B cell (primary cell): ENCODE measurements around the gene TMTC4. TPM values are rescaled to one million over a fixed set of nuclear protein-coding genes. Genes with fewer than 3 reads are reported as not detected.

ENCODE experiments used
- ATAC-seq: fragments of 200-7000 bp; cut with Tn5 transposase; one replicate; pipeline ENCODE4 v1.10.0; 2021; ENCODE audit warnings: low read depth, mild to moderate bottlenecking, moderate number of reproducible peaks, moderate library complexity
- CTCF ChIA-PET: fragments of 350-600 bp; sonication (Branson Sonifier 250); formaldehyde crosslinking; loops from one replicate; lab custom pipeline; 2021; ENCODE audit warnings: antibody characterized with exemption, inconsistent platforms; lab: Charles Lee
- POLR2A ChIA-PET: fragments of 350-600 bp; sonication (Branson Sonifier 250); formaldehyde crosslinking; loops from one replicate; lab custom pipeline; 2021; ENCODE audit warnings: antibody characterized with exemption; lab: Charles Lee
- DNase-seq: peaks from one replicate; pipeline ENCODE4 v3.0.0; 2013
- H2AFZ ChIP-seq: 2 replicates; pipeline ENCODE4 v1.6.1; 2012; ENCODE audit warnings: mild to moderate bottlenecking, low read depth, low read length; ENCODE audit not compliant: insufficient read depth, poor library complexity, severe bottlenecking
- H3K27ac ChIP-seq, 2 donors: 1 replicate in 1 of 2; 2 replicates in 1 of 2; pipeline ENCODE4 v1.5.1; 2012 to 2013; ENCODE audit warnings: low read length in 2 of 2, mild to moderate bottlenecking in 2 of 2, moderate library complexity in 1 of 2
- H3K27me3 ChIP-seq, 4 experiments: fragments of 200-600 bp in 1 of 4; sonication (generic) in 1 of 4; replicated peaks in 1 of 4; 1 replicate in 2 of 4; 2 replicates in 2 of 4; pipeline versions ENCODE4 v1.6.1 to v1.7.0; 2013 to 2016; ENCODE audit warnings: low read length in 3 of 4, mild to moderate bottlenecking in 2 of 4, mixed read lengths in 1 of 4, moderate library complexity in 1 of 4; ENCODE audit not compliant: insufficient read depth in 4 of 4, control insufficient read depth in 3 of 4; ENCODE audit errors: control extremely low read depth in 1 of 4
- H3K36me3 ChIP-seq, 2 experiments: replicated peaks in 1 of 2; 1 replicate in 1 of 2; 2 replicates in 1 of 2; pipeline versions ENCODE4 v1.6.1 to v1.7.1; 2013; ENCODE audit warnings: low read length in 1 of 2; ENCODE audit not compliant: insufficient read depth in 2 of 2, control insufficient read depth in 1 of 2; ENCODE audit errors: control extremely low read depth in 1 of 2, extremely low read depth in 1 of 2
- H3K4me1 ChIP-seq, 2 donors: fragments of 200-600 bp in 1 of 2; sonication (generic) in 1 of 2; 1 replicate in 1 of 2; 2 replicates in 1 of 2; pipeline versions ENCODE4 v1.5.1 to v1.6.1; 2013 to 2017; ENCODE audit warnings: low read length in 2 of 2; ENCODE audit not compliant: control insufficient read depth in 2 of 2, insufficient read depth in 2 of 2
- H3K4me2 ChIP-seq: replicated peaks from 2 replicates; pipeline ENCODE3; 2012; ENCODE audit warnings: mild to moderate bottlenecking, low read depth, low read length; ENCODE audit not compliant: poor library complexity, severe bottlenecking
- H3K4me3 ChIP-seq, 5 experiments: fragments of 200-600 bp in 1 of 5; sonication (generic) in 1 of 5; 1 replicate in 3 of 5; 2 replicates in 2 of 5; pipeline versions ENCODE4 v1.5.1 to v1.7.0; 2011 to 2016; ENCODE audit warnings: low read length in 4 of 5, mild to moderate bottlenecking in 4 of 5, low read depth in 2 of 5, control low read depth in 1 of 5, moderate library complexity in 1 of 5; ENCODE audit not compliant: insufficient read depth in 1 of 5; ENCODE audit errors: control extremely low read depth in 1 of 5, extremely low read depth in 1 of 5
- H3K79me2 ChIP-seq: fragments of 200-600 bp; sonication (generic); one replicate; pipeline ENCODE4 v1.6.0; 2016; ENCODE audit warnings: low read length; ENCODE audit not compliant: control insufficient read depth, insufficient read depth
- H3K9ac ChIP-seq: fragments of 200-600 bp; sonication (generic); 2 replicates; pipeline ENCODE4 v1.6.1; 2017; ENCODE audit warnings: mild to moderate bottlenecking, low read length, moderate library complexity
- H3K9me3 ChIP-seq, 3 donors: one replicate each; pipeline versions ENCODE4 v1.6.1 to v1.7.1; 2013; ENCODE audit warnings: low read length in 2 of 3; ENCODE audit not compliant: control insufficient read depth in 2 of 3, insufficient read depth in 1 of 3; ENCODE audit errors: control extremely low read depth in 1 of 3
- H4K20me1 ChIP-seq: 2 replicates; pipeline ENCODE4 v1.6.0; 2012; ENCODE audit warnings: mild to moderate bottlenecking, low read length; ENCODE audit not compliant: insufficient read depth, control insufficient read depth, poor library complexity, severe bottlenecking
- H3K27ac Mint-ChIP-seq: one replicate; pipeline ENCODE4 v1.8.0; 2021; ENCODE audit warnings: mixed read lengths
- H3K27me3 Mint-ChIP-seq: one replicate; pipeline ENCODE4 v1.8.0; 2021; ENCODE audit warnings: mixed read lengths
- H3K4me1 Mint-ChIP-seq: one replicate; pipeline ENCODE4 v1.8.0; 2021; ENCODE audit warnings: mixed read lengths
- H3K4me3 Mint-ChIP-seq: one replicate; pipeline ENCODE4 v1.8.0; 2021; ENCODE audit warnings: mixed read lengths
- H3K9me3 Mint-ChIP-seq: one replicate; pipeline ENCODE4 v1.8.0; 2022; ENCODE audit warnings: mixed read lengths; ENCODE audit not compliant: insufficient read depth
- CTCF ChIP-seq: fragments of 200-600 bp; IDR thresholded peaks from one replicate; pipeline ENCODE4 v1.8.0; 2022; ENCODE audit warnings: antibody characterized with exemption, mild to moderate bottlenecking
- EZH2 ChIP-seq: IDR thresholded peaks from 2 replicates; pipeline ENCODE4 v1.6.1; 2012; ENCODE audit warnings: borderline replicate concordance, low read depth, mild to moderate bottlenecking, moderate library complexity, low read length; ENCODE audit not compliant: insufficient read depth, poor library complexity, severe bottlenecking
- WGBS: methylation state at CpG from one replicate; pipeline ENCODE4 v1.1.5; 2013; ENCODE audit warnings: missing lambda C conversion rate; ENCODE audit not compliant: insufficient coverage; 5-methylcytosine and 5-hydroxymethylcytosine counted together
- intact Hi-C: fragments of 100-400 bp; cut with micrococcal nuclease; formaldehyde crosslinking; loops from one replicate; pipeline ENCODE4 v1.10.0; 2022
- polyA plus RNA-seq: library from polyadenylated mRNA; depleted of rRNA; stranded (reverse); fragments of >200 nt; gene quantifications from 2 replicates; pipeline ENCODE4 v1.2.3, GENCODE V29; 2012
- total RNA-seq, 2 donors: library from RNA; stranded (reverse); fragments of 120-200 nt in 1 of 2; gene quantifications; 1 replicate in 1 of 2; 2 replicates in 1 of 2; pipeline versions ENCODE4 v1.2.3 to v1.2.4, GENCODE V29; 2013 to 2022

TMTC4 gene
- total and polyA plus RNA-seq, 2 donors (not counting 1 experiment from before 2014, with no cell fraction given) = 7.9 to 17.8 TPM

- Histone ChIP-seq H2AFZ (no peak overlapping the region), H3K4me2 (no peak overlapping the region), H3K36me3 (peaks cover 0 to 3% of the 10 kb centered on the region in 2 experiments), H3K4me1 (no peaks in the 10 kb centered on the region), H3K9ac (no peak overlapping the region), H3K27ac (no peak overlapping the region), H3K79me2 (no peaks in the 10 kb centered on the region), H3K9me3 (no peaks in the 10 kb centered on the region), H3K27me3 (no peaks in the 10 kb centered on the region), H3K4me3 (no peak overlapping the region), H4K20me1 (no peaks in the 10 kb centered on the region)
- H3K9me3 Mint-ChIP-seq = no peaks in the 10 kb centered on the region
- POLR2A ChIA-PET = no interaction called here
- no peak overlapping the region for H3K27ac Mint-ChIP-seq
- intact Hi-C loops = no loop called here
- H3K27me3 Mint-ChIP-seq = no peaks in the 10 kb centered on the region
- TF ChIP-seq EZH2 (no peak), CTCF (no peak)
- WGBS = 100% methylated on average over 2 of the region's 4 CpGs
- no peaks in the 10 kb centered on the region for H3K4me1 Mint-ChIP-seq
- CTCF ChIA-PET = no interaction called here
- DNase-seq (no peak), ATAC-seq (no peak)
- no peak overlapping the region for H3K4me3 Mint-ChIP-seq
Observed at GRCh38 chr13:100648354-100648753, 26.2 kb downstream of the TMTC4 start.

- H3K27me3 ChIP-seq = no peaks in the 10 kb centered on the region
- H3K4me1 ChIP-seq = no peaks in the 10 kb centered on the region
- H3K9me3 ChIP-seq = no peaks in the 10 kb centered on the region
- Mint-ChIP-seq H3K27me3 (no peaks in the 10 kb centered on the region), H3K9me3 (no peaks in the 10 kb centered on the region), H3K4me3 (no peak overlapping the region), H3K4me1 (no peaks in the 10 kb centered on the region), H3K27ac (no peak overlapping the region)
- intact Hi-C loops = no loop called here
- H3K79me2 ChIP-seq = no peaks in the 10 kb centered on the region
- TF ChIP-seq CTCF (no peak), EZH2 (no peak)
- H4K20me1 ChIP-seq = no peaks in the 10 kb centered on the region
- H3K4me3 ChIP-seq = no peak overlapping the region
- POLR2A ChIA-PET = no interaction called here
- 98% methylated on average over 8 of the region's 10 CpGs for WGBS
- H3K36me3 ChIP-seq = peaks cover 0 to 9% of the 10 kb centered on the region in 2 experiments
- no peak overlapping the region for H3K9ac ChIP-seq
- DNase-seq (no peak), ATAC-seq (no peak)
- CTCF ChIA-PET = no interaction called here
- H3K4me2 ChIP-seq = no peak overlapping the region
- no peak overlapping the region for H3K27ac ChIP-seq
- no peak overlapping the region for H2AFZ ChIP-seq
Observed at GRCh38 chr13:100646871-100647270, 27.7 kb downstream of the TMTC4 start.
